Vagina (tissue), 2 donors: Measurements from ENCODE around the gene DMKN.

Experiments
- CTCF ChIP-seq, 3 experiments: fragments of 450-650 bp in 2 of 3; fragments of 200-600 bp in 1 of 3; sonication (generic) in 1 of 3; IDR thresholded peaks; one replicate each; pipeline ENCODE4 v1.5.1; 2017 to 2019; ENCODE audit warnings: antibody characterized with exemption in 3 of 3, mild to moderate bottlenecking in 2 of 3, moderate library complexity in 2 of 3
- POLR2A ChIP-seq, 2 donors: fragments of 450-650 bp; IDR thresholded peaks; one replicate each; pipeline ENCODE4 v1.6.1; 2017; ENCODE audit warnings: antibody characterized with exemption in 2 of 2, mild to moderate bottlenecking in 2 of 2, moderate library complexity in 2 of 2

GRCh38 chr19:35474104-35474503 lies 39.3 kb downstream of the DMKN start:
- TF ChIP-seq CTCF (IDR thresholded peaks at IDR 0.05) (no peak), POLR2A (IDR thresholded peaks at IDR 0.05) (no peak)
